BLaER1 (cell line): ENCODE measurements around the gene ABHD12.

Experiments used
- H3K27ac ChIP-seq: shearing (Covaris generic); formaldehyde crosslinking; 2 replicates; pipeline ENCODE4 v1.8.1; 2022
- H3K27me3 ChIP-seq: shearing (Covaris generic); formaldehyde crosslinking; 2 replicates; pipeline ENCODE4 v1.8.1; 2022
- H3K36me3 ChIP-seq: shearing (Covaris generic); formaldehyde crosslinking; 2 replicates; pipeline ENCODE4 v1.8.1; 2022
- H3K4me1 ChIP-seq: shearing (Covaris generic); formaldehyde crosslinking; 2 replicates; pipeline ENCODE4 v1.8.1; 2022
- H3K4me2 ChIP-seq: shearing (Covaris generic); formaldehyde crosslinking; 2 replicates; pipeline ENCODE4 v1.8.1; 2022
- H3K4me3 ChIP-seq: shearing (Covaris generic); formaldehyde crosslinking; 2 replicates; pipeline ENCODE4 v1.8.1; 2022
- H3K9ac ChIP-seq: shearing (Covaris generic); formaldehyde crosslinking; 2 replicates; pipeline ENCODE4 v1.8.1; 2022
- H3K9me3 ChIP-seq: shearing (Covaris generic); formaldehyde crosslinking; 2 replicates; pipeline ENCODE4 v1.8.1; 2022
- H4K20me1 ChIP-seq: shearing (Covaris generic); formaldehyde crosslinking; 2 replicates; pipeline ENCODE4 v1.8.1; 2022
- Cebpa-rat ChIP-seq: shearing (Covaris generic); IDR thresholded peaks from 2 replicates; pipeline ENCODE4 v1.8.1; 2022

Gene ABHD12

DNA sequence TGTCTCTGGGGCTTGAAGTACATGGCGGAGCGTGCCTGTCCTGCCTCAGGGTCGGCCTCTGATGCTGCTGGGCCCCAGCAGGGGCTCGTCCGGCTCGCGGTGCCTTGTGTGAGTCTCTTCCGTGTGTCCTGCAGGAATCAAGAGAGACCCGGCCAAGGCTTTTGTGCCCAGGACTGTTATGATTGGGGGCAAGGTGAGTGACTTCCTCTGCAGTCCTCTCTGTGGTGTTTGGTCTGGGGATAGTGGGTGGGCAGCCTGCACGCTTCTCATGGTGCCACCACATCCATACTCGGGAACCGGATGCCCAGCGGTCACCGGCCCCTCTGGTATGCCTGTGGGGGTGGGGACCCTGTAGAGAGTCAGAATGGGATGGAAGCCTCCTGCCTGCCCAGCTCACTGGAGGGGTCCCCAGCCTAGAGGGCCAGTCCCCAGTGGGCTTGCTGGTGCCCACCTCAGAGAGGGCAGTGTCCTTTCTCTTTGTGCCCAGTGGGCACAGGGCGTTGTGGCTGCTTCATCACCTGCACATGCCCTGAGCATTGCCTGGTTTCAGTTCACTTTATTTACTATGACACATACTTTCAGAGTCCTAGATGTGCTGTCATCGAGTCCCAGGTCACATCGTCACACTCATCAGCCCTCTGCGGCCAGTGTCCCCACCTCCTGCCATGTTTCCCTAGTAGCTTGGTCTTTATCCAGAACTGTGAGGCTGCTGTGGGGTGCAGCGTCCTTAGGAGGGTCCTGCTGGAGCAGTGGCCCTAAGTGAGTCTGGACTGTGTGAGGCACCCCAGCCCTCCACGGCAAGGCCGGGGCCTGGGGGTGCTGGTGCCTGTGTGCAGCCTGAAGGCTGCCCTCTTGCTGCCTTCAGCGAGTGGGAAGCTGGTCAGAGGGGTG lies 102.1 kb downstream of the ABHD12 start:
- H3K4me1 ChIP-seq, result peaks cover 35% of the 10 kb centered on the region
- H3K9ac ChIP-seq, result no peak overlapping the region
- H3K27me3 ChIP-seq, result no peaks in the 10 kb centered on the region
- H3K9me3 ChIP-seq, result no peaks in the 10 kb centered on the region
- TF ChIP-seq Cebpa-rat, result no peak
- H3K4me3 ChIP-seq, result no peak overlapping the region
- 0 out of 2 replicates have a peak overlapping the region, but pooled peaks have one; percentile 26 for H3K27ac ChIP-seq
- H4K20me1 ChIP-seq, result peaks cover 38% of the 10 kb centered on the region
- H3K4me2 ChIP-seq, result no peak overlapping the region
- H3K36me3 ChIP-seq, result peaks cover 96% of the 10 kb centered on the region

DNA sequence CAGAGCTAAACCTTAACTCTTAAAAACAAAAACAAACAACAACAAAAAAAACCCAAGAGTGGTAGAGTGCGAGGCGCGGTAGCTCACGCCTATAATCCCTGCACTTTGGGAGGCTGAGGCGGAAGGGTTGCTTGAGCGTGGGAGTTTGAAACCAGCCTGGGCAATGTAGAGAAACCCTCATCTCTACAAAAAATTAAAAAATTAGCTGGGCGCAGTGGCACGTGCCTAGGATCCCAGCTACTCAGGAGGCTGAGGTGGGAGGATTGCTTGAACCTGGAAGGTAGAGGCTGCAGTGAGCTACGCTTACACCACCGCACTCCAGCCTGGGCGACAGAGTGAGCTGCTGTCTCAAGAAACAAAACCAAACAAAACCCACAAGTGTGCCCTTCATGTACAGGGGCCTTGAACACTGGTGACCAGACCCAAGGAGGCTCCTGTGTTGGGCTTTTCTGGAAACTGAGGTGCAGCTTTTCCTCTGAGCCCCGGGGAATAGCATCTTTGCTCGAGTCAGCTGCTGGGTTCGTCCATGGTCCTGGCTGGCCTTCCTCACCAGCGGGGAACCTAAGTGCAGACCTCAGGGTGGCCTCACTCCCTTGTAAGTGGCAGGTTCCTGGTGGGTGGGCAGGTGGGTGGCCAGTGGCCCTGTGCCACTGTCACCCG lies 102.9 kb downstream of the ABHD12 start:
- H4K20me1 ChIP-seq, result peaks cover 46% of the 10 kb centered on the region
- H3K4me3 ChIP-seq, result no peak overlapping the region
- H3K9ac ChIP-seq, result no peak overlapping the region
- H3K36me3 ChIP-seq, result peaks cover 98% of the 10 kb centered on the region
- peaks cover 43% of the 10 kb centered on the region for H3K4me1 ChIP-seq
- H3K9me3 ChIP-seq, result no peaks in the 10 kb centered on the region
- TF ChIP-seq Cebpa-rat, result no peak
- H3K4me2 ChIP-seq, result no peak overlapping the region
- H3K27ac ChIP-seq, result no peak overlapping the region
- no peaks in the 10 kb centered on the region for H3K27me3 ChIP-seq

DNA sequence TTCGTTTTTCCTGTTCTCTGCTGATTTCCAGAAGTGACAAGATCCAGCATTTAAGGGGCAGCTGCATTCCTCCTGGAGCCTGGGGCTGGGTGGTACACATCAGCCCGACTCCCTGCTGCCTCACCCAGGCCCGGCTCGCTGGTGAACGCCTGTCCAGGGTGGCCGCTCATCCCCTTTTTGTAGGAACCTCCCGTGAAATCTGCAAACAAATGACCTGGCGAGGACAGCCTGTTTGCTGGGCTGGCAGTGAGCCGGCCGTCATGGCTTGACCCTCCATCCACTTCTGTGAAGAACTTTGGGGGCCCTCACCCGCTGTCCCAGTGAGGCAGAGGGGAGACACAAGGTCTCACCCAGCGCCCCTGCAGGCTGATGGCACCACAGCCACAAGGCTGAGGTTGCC lies 103.7 kb downstream of the ABHD12 start:
- H3K27ac ChIP-seq, result 0 out of 2 replicates have a peak overlapping the region, but pooled peaks have one; percentile 22
- H3K4me2 ChIP-seq, result no peak overlapping the region
- H3K4me1 ChIP-seq, result peaks cover 51% of the 10 kb centered on the region
- H4K20me1 ChIP-seq, result peaks cover 55% of the 10 kb centered on the region
- H3K36me3 ChIP-seq, result peaks cover 90% of the 10 kb centered on the region
- H3K4me3 ChIP-seq, result no peak overlapping the region
- no peak for TF ChIP-seq Cebpa-rat
- no peaks in the 10 kb centered on the region for H3K27me3 ChIP-seq
- no peak overlapping the region for H3K9ac ChIP-seq
- no peaks in the 10 kb centered on the region for H3K9me3 ChIP-seq

DNA sequence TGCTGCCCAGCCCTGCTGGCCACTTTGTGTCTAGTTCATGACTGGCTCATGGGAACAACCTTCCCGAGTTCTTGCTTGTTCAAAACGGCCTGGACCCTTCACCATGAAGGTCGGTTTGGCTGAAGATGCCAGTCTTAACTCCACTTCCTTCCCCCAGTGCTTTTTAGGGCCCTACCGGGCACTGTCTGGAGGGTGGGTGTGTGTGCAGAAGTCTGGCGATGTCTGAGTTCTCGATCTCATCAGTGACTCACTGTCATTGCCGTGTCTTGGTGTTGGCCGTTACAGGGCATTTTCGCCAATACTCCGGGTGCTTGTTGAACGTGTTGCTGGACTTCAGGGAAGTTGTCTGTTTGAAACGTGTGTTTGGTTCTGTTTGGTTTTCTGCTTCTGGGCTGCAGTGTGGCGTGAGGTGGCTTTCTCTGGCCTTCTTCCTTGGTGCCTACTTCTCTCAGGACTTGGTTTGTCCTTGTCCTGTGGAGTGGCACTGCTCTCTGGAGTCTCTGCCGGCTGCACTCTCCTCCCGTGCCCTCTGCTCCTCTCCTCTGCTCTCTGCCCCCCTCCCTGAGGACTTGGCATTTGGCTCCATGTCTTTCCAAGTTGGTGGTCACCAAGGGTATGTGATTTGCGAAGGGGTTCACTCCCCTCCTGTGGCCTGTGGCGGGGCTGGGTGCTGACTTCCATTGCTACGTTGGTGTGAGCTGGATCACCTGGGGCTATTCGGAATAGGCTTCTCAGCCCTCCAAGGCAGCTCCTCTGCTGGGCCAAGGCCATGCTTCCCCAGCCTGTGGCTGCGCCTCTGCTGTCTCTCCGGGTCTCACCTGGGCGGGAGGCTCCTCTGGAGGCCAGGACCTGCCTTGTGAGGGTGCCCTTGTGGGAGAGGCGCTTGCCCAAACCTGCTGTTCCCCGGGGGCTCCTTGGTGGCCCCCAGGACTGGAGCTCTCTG lies 104.5 kb downstream of the ABHD12 start:
- 0 out of 2 replicates have a peak overlapping the region, but pooled peaks have one; percentile 22 for H3K27ac ChIP-seq
- TF ChIP-seq Cebpa-rat, result no peak
- H3K36me3 ChIP-seq, result peaks cover 82% of the 10 kb centered on the region
- no peak overlapping the region for H3K4me3 ChIP-seq
- H3K9ac ChIP-seq, result no peak overlapping the region
- no peaks in the 10 kb centered on the region for H3K9me3 ChIP-seq
- peaks cover 59% of the 10 kb centered on the region for H3K4me1 ChIP-seq
- no peak overlapping the region for H3K4me2 ChIP-seq
- H3K27me3 ChIP-seq, result no peaks in the 10 kb centered on the region
- H4K20me1 ChIP-seq, result peaks cover 62% of the 10 kb centered on the region

DNA sequence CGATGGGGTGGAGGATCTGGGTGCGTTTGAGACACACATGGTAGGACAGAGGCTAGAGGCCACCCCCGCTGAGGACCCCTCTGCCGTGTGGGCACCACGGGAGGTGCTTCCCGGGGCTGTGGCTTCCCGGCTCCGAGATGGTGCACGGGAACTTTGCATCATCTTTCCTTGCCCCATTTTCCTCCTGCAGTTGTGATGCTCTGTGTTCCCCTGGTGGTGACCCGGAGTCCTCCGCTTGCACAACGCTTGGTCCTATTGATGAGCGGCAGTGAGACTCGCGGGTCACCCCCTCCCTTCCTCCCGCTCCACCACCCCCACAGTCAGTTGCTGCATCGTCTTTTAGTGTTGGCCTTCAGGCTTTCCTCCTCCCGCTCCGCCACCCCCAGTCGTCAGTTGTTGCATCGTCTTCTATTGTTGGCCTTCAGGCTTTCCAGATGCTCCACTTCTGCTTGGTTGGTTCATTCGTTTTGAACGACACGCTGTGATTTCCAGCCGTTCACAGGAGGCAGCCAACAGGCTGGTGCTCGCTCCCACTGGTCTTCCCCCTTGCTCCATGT lies 105.5 kb downstream of the ABHD12 start:
- Histone ChIP-seq H3K4me2 (no peak overlapping the region), H3K27me3 (no peaks in the 10 kb centered on the region), H3K27ac (no peak overlapping the region), H3K9ac (no peak overlapping the region), H3K4me3 (no peak overlapping the region), H3K36me3 (peaks cover 72% of the 10 kb centered on the region), H3K4me1 (peaks cover 67% of the 10 kb centered on the region), H3K9me3 (no peaks in the 10 kb centered on the region), H4K20me1 (peaks cover 72% of the 10 kb centered on the region)
- TF ChIP-seq Cebpa-rat, result no peak

DNA sequence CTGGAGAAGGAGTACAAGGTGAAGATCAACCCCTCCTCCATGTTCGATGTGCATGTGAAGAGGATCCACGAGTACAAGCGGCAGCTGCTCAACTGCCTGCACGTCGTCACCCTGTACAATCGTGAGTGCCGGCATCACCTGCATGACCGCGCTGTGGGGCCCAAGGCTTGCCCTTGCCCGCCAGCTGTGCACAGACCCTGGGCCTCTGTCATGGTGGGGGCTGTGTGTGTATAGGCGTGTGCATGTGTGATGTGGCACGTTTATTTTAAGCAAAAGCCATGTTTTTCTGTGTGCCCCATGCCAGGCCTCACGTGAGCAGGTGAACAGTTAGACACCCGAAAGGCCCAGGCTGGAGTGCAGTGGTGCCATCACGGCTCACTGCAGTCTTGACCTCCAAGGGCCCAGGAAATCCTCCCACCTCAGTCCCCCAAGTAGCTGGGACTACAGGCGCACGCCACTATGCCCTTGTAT lies 106.5 kb downstream of the ABHD12 start:
- Histone ChIP-seq H3K4me3 (no peak overlapping the region), H3K4me1 (peaks cover 71% of the 10 kb centered on the region), H3K36me3 (peaks cover 70% of the 10 kb centered on the region), H3K4me2 (peak overlapping the region; percentile 89), H3K9me3 (no peaks in the 10 kb centered on the region), H3K27me3 (no peaks in the 10 kb centered on the region), H3K27ac (no peak overlapping the region), H4K20me1 (peaks cover 82% of the 10 kb centered on the region), H3K9ac (no peak overlapping the region)
- TF ChIP-seq Cebpa-rat, result no peak

DNA sequence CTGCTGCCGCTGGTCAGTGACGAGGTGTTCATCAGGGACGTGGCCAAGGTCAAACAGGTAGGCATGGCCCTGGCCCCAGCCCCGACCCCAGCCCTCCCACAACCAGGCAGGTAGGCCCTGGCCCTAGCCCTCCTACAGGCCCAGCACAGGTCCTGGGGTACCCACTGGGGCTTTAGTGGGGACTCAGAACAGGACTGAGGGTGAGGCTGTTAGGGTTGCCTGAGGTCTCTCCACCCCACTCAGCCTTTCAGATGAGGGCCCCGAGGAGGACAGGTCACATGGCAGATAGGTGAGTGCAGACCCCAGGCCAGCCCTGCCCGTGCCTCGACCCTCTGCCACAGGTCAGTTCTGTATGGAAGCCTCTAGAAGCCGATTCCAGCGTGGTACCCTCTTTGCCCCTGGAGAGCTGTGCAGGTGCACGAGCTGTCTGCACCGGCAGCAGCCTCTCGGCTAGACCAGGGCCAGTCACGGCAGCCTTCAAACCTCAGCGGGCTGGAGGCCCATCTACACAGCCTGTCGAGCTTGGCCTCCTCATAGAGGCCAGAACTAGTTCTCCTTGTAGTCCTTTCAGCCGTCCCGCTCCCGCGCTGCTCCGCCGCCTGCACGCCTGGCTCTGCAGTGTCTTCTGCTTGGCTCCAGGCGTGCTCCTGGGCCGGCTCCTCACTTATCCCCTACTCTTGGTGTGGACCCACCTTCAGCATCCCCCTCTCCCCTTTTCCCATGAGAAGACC lies 107.2 kb downstream of the ABHD12 start:
- H3K4me1 ChIP-seq, result peaks cover 71% of the 10 kb centered on the region
- no peaks in the 10 kb centered on the region for H3K9me3 ChIP-seq
- peaks cover 85% of the 10 kb centered on the region for H4K20me1 ChIP-seq
- H3K27me3 ChIP-seq, result no peaks in the 10 kb centered on the region
- no peak overlapping the region for H3K9ac ChIP-seq
- H3K27ac ChIP-seq, result peak overlapping the region; percentile 25; the same call in 1 of the 2 replicates
- TF ChIP-seq Cebpa-rat, result no peak
- peak overlapping the region; percentile 89 for H3K4me2 ChIP-seq
- H3K36me3 ChIP-seq, result peaks cover 68% of the 10 kb centered on the region
- H3K4me3 ChIP-seq, result no peak overlapping the region

DNA sequence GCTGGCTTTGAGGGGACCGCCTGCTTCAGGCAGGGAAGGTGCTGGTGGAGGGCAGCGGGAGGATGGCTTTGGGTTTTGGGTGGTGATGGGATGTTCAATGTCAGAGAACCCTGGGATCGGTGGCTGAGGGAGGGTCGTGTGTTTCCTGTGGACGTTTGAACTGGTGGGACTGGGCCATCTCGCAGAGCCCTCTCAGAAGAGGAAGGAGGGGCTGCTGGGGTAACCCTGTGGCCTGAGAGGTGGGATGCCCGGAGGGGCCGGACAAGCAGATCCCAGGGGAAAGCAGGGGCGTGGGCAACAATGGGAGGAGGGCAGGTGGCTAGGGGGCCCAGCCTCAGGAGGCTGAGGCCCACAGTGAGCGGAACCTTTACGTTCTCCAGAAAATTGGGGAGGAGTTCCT lies 107.8 kb downstream of the ABHD12 start:
- Histone ChIP-seq H3K4me3 (no peak overlapping the region), H3K36me3 (peaks cover 68% of the 10 kb centered on the region), H3K4me1 (peaks cover 71% of the 10 kb centered on the region), H3K4me2 (peak overlapping the region; percentile 89), H4K20me1 (peaks cover 91% of the 10 kb centered on the region), H3K9me3 (no peaks in the 10 kb centered on the region), H3K27ac (peak overlapping the region; percentile 25; the same call in 1 of the 2 replicates), H3K9ac (no peak overlapping the region), H3K27me3 (no peaks in the 10 kb centered on the region)
- no peak for TF ChIP-seq Cebpa-rat
